PC-9 (cell line): ENCODE results near the gene VIPR1. TPM values are rescaled to one million over a fixed set of nuclear protein-coding genes. Genes with fewer than 3 reads are reported as not detected.
A peak's percentile ranks its signal among the peaks of the same experiment; 100 is the strongest.
"Not testable (repeated sequence)": the region's sequence is repeated elsewhere in the genome, so short reads cannot be mapped to it uniquely, and the experiment has no call there.

Experiments used
- BruUV-seq: library from RNA; stranded (reverse); fragments of 400-500 nt; replicated peaks from 2 replicates; lab custom pipeline; 2021; lab: Mats Ljungman, UMichigan
- CTCF ChIA-PET: fragments of 300-600 bp; sonication (Branson Sonifier 250); formaldehyde crosslinking; loops from one replicate; lab custom pipeline; 2022; ENCODE audit warnings: antibody characterized with exemption; lab: Charles Lee
- POLR2A ChIA-PET: fragments of 300-600 bp; sonication (Branson Sonifier 250); formaldehyde crosslinking; loops from one replicate; lab custom pipeline; 2022; ENCODE audit warnings: antibody characterized with exemption; ENCODE audit not compliant: unreplicated experiment; lab: Charles Lee
- DNase-seq, 2 experiments: peaks; one replicate each; pipeline versions ENCODE4 v3.0.0 to v3.0.0-alpha.2; 2015 to 2022; ENCODE audit warnings: mixed read lengths in 1 of 2
- H2AFZ ChIP-seq: fragments of 200-600 bp; sonication (generic); 2 replicates; pipeline ENCODE4 v1.8.1; 2017; ENCODE audit warnings: antibody characterized with exemption
- H3F3A ChIP-seq: fragments of 200-600 bp; sonication (generic); 2 replicates; pipeline ENCODE4 v1.8.1; 2017; ENCODE audit warnings: antibody characterized with exemption, mild to moderate bottlenecking, low read depth; ENCODE audit not compliant: insufficient read depth
- H3K27ac ChIP-seq: fragments of 200-600 bp; sonication (generic); 2 replicates; pipeline ENCODE4 v1.6.1; 2016; ENCODE audit warnings: mixed run types
- H3K27me3 ChIP-seq: fragments of 200-600 bp; sonication (generic); 2 replicates; pipeline ENCODE4 v1.6.1; 2016; ENCODE audit warnings: low read depth, mixed run types; ENCODE audit not compliant: insufficient read depth
- H3K36me3 ChIP-seq: fragments of 200-600 bp; sonication (generic); 2 replicates; pipeline ENCODE4 v1.6.1; 2016; ENCODE audit warnings: low read depth, mixed run types
- H3K4me1 ChIP-seq: fragments of 200-600 bp; sonication (generic); replicated peaks from 2 replicates; pipeline ENCODE4 v1.6.1; 2016; ENCODE audit warnings: mixed run types; ENCODE audit not compliant: insufficient read depth
- H3K4me2 ChIP-seq: fragments of 200-600 bp; sonication (generic); 2 replicates; pipeline ENCODE4 v1.6.1; 2017; ENCODE audit warnings: mixed run types
- H3K4me3 ChIP-seq: fragments of 200-600 bp; sonication (generic); 2 replicates; pipeline ENCODE4 v1.6.1; 2016; ENCODE audit warnings: mixed run types
- H3K79me2 ChIP-seq: fragments of 200-600 bp; sonication (generic); 2 replicates; pipeline ENCODE4 v1.6.1; 2017; ENCODE audit warnings: low read depth, mixed run types
- H3K9me2 ChIP-seq: fragments of 200-600 bp; sonication (generic); 2 replicates; pipeline ENCODE4 v1.8.1; 2017; ENCODE audit warnings: mild to moderate bottlenecking; ENCODE audit not compliant: insufficient read depth
- H3K9me3 ChIP-seq: fragments of 200-600 bp; sonication (generic); 2 replicates; pipeline ENCODE4 v1.8.1; 2016; ENCODE audit warnings: low read depth; ENCODE audit not compliant: insufficient read depth
- H4K20me1 ChIP-seq: fragments of 200-600 bp; sonication (generic); 2 replicates; pipeline ENCODE4 v1.8.1; 2017; ENCODE audit not compliant: insufficient read depth
- CTCF ChIP-seq: fragments of 200-600 bp; sonication (generic); conservative IDR thresholded peaks from 2 replicates; pipeline ENCODE4 v1.6.1; 2017; ENCODE audit warnings: mixed run types, antibody characterized with exemption, mild to moderate bottlenecking, moderate library complexity
- EZH2 ChIP-seq: fragments of 200-600 bp; sonication (generic); IDR thresholded peaks from 2 replicates; pipeline ENCODE4 v1.8.0; 2017; ENCODE audit warnings: antibody characterized with exemption, low read depth
- intact Hi-C: fragments of 100-400 bp; cut with micrococcal nuclease; formaldehyde crosslinking; loops from one replicate; pipeline ENCODE4 v1.10.0; 2022; ENCODE audit not compliant: unreplicated experiment
- total RNA-seq: library from RNA; stranded (reverse); gene quantifications from 2 replicates; pipeline ENCODE4 v1.2.3, GENCODE V29; 2021

The VIPR1 gene
- total RNA-seq, 1 experiment from 2014 or later, result 23.9 TPM

GRCh38 chr3:42550250-42550649, 47.8 kb downstream of the VIPR1 start:
- no peak for DNase-seq
- no TSS peak for BruUV-seq
- Histone ChIP-seq H3K4me2 (no peak overlapping the region), H3K4me1 (no peaks in the 10 kb centered on the region), H3K79me2 (no peaks in the 10 kb centered on the region), H3K27ac (no peak overlapping the region), H3K27me3 (no peaks in the 10 kb centered on the region), H3F3A (no peaks in the 10 kb centered on the region), H3K9me3 (no peaks in the 10 kb centered on the region), H3K36me3 (no peaks in the 10 kb centered on the region), H4K20me1 (no peaks in the 10 kb centered on the region), H3K4me3 (no peak overlapping the region), H2AFZ (no peak overlapping the region), H3K9me2 (no peaks in the 10 kb centered on the region)
- intact Hi-C loops, result no loop called here
- POLR2A ChIA-PET, result no interaction called here
- CTCF ChIA-PET, result no interaction called here
- TF ChIP-seq EZH2 (no peak), CTCF (no peak)

GRCh38 chr3:42552830-42553229, 50.4 kb downstream of the VIPR1 start:
- Histone ChIP-seq H4K20me1 (no peaks in the 10 kb centered on the region), H3K4me2 (no peak overlapping the region), H3K4me1 (no peaks in the 10 kb centered on the region), H2AFZ (no peak overlapping the region), H3F3A (0 out of 2 replicates have a peak, but pooled peaks cover 4% of the 10 kb centered on the region), H3K27me3 (no peaks in the 10 kb centered on the region), H3K79me2 (no peaks in the 10 kb centered on the region), H3K9me3 (no peaks in the 10 kb centered on the region), H3K4me3 (no peak overlapping the region), H3K27ac (no peak overlapping the region), H3K9me2 (no peaks in the 10 kb centered on the region), H3K36me3 (no peaks in the 10 kb centered on the region)
- no TSS peak for BruUV-seq
- DNase-seq, result no peak
- intact Hi-C loops, result no loop called here
- ChIA-PET CTCF (interaction anchor here (0.7 kb wide), 1 partner anchor 80 kb away, joined by 7 read pairs; no protein-coding TSS in a partner anchor), POLR2A (no interaction called here)
- no peak for TF ChIP-seq CTCF
- no peak for TF ChIP-seq EZH2

DNA sequence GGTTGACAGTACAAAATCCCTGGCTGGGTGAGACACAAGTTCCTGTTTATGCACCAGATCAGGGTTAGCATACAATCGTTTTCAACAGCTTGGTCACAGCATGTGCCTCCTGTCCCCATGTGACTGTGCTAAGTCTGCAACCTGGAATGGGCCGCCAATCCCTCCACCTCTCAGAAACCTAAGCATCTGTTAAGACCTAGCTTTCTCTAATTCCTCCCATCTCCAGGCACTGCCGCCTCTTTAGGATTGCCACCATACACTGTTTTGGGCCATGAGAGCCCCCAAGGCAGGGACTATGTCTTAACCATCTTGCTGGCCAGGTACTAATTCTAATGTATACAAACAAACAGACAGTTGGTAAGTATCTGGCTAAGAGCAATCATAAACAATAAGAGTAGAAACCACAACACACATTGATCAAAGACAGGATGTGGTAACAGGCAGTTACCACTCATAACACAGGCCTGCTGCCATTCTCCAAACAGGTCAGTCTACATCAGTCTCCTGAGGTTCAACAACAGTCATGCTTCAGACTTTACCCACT, 53.7 kb downstream of the VIPR1 start:
- DNase-seq, result peak in 1 of 2 experiments; percentile 37
- CTCF ChIA-PET, result interaction anchor here (0.7 kb wide), 1 partner anchor 372 kb away, joined by 3 read pairs; no protein-coding TSS in a partner anchor
- H3F3A ChIP-seq, result 0 out of 2 replicates have a peak, but pooled peaks cover 5% of the 10 kb centered on the region
- intact Hi-C loops, result loop anchor here (5.0 kb wide), 1 partner anchor 186 kb away; no protein-coding TSS in a partner anchor
- H3K36me3 ChIP-seq, result no peaks in the 10 kb centered on the region
- H3K27me3 ChIP-seq, result no peaks in the 10 kb centered on the region
- no peaks in the 10 kb centered on the region for H3K79me2 ChIP-seq
- no peaks in the 10 kb centered on the region for H4K20me1 ChIP-seq
- no peaks in the 10 kb centered on the region for H3K9me3 ChIP-seq
- H3K4me2 ChIP-seq, result no peak overlapping the region
- no peak overlapping the region for H3K4me3 ChIP-seq
- no peaks in the 10 kb centered on the region for H3K9me2 ChIP-seq
- no peak overlapping the region for H3K27ac ChIP-seq
- H3K4me1 ChIP-seq, result no peaks in the 10 kb centered on the region
- POLR2A ChIA-PET, result no interaction called here
- BruUV-seq, result no TSS peak
- TF ChIP-seq EZH2, result no peak
- no peak for TF ChIP-seq CTCF
- no peak overlapping the region for H2AFZ ChIP-seq

GRCh38 chr3:42556817-42557216, 54.4 kb downstream of the VIPR1 start:
- H3K4me2 ChIP-seq, H3K27ac ChIP-seq, H2AFZ ChIP-seq, BruUV-seq, H3K9me3 ChIP-seq, H3K36me3 ChIP-seq, H3K9me2 ChIP-seq, H3F3A ChIP-seq, H3K79me2 ChIP-seq, H4K20me1 ChIP-seq, POLR2A ChIA-PET, H3K27me3 ChIP-seq, H3K4me1 ChIP-seq, DNase-seq, H3K4me3 ChIP-seq: not testable (repeated sequence)
- CTCF ChIA-PET, result interaction anchor here (0.7 kb wide), 1 partner anchor 373 kb away, joined by 3 read pairs; no protein-coding TSS in a partner anchor
- intact Hi-C loops, result loop anchor here (5.0 kb wide), 1 partner anchor 185 kb away; no protein-coding TSS in a partner anchor
